SU-DHL-6 (cell line): Measurements from ENCODE around the gene INSIG1.

Experiments
- EZH2phosphoT487 ChIP-seq: fragments of 200-600 bp; sonication (generic), shearing (Covaris generic); conservative IDR thresholded peaks from 2 replicates; pipeline ENCODE4 v1.6.1; 2018; ENCODE audit warnings: mild to moderate bottlenecking, antibody characterized with exemption, low read length, moderate library complexity, mixed read lengths
- TF ChIP-seq, protein P1 (sequence below): fragments of 200-600 bp; sonication (generic); IDR thresholded peaks from one replicate; pipeline ENCODE4 v1.5.1; 2017; ENCODE audit warnings: antibody characterized with exemption, mild to moderate bottlenecking, low read length, moderate library complexity; ENCODE audit not compliant: insufficient read depth, poor library complexity, severe bottlenecking

DNA sequence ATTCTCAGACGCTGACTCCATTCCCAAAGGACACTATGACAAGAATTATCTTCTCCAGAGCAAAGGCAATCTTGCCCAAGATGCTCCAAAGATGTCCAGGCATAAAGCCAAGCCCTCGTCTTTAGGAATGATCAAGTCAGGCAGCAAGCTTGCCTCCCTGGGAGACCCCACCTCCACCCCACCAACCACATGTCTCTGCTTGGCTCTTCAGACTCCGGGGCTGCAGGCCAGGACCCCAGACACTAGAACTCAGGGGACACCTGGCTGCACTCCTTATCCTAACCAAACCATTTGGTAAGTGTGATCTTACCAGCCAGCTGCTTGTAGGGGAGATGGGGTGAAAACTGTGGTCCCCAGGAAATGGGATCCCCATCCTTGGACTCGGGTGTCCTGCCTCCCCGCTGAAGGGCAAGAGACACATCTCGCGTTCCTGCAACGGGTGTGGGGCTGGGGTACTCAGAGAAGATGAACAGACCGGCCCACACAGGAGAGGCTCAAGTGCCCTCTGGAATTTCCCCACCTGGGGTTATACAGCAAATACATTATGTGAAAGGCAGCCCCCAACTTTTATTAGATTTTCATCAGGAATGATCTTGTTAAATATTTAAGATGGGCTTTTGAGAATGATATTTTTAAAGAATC lies 55.7 kb downstream of the INSIG1 start:
- TF ChIP-seq, protein P1, sequence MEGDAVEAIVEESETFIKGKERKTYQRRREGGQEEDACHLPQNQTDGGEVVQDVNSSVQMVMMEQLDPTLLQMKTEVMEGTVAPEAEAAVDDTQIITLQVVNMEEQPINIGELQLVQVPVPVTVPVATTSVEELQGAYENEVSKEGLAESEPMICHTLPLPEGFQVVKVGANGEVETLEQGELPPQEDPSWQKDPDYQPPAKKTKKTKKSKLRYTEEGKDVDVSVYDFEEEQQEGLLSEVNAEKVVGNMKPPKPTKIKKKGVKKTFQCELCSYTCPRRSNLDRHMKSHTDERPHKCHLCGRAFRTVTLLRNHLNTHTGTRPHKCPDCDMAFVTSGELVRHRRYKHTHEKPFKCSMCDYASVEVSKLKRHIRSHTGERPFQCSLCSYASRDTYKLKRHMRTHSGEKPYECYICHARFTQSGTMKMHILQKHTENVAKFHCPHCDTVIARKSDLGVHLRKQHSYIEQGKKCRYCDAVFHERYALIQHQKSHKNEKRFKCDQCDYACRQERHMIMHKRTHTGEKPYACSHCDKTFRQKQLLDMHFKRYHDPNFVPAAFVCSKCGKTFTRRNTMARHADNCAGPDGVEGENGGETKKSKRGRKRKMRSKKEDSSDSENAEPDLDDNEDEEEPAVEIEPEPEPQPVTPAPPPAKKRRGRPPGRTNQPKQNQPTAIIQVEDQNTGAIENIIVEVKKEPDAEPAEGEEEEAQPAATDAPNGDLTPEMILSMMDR = no peak
- TF ChIP-seq EZH2phosphoT487 = no peak
